HEK293T (cell line): ENCODE measurements around the gene ASB18.

ENCODE experiments used
- ARNT ChIP-seq: fragments of 450-650 bp; IDR thresholded peaks from 2 replicates; pipeline ENCODE4 v1.6.1; 2017; ENCODE audit warnings: mild to moderate bottlenecking
- BHLHE40 ChIP-seq: fragments of 450-650 bp; IDR thresholded peaks from 2 replicates; pipeline ENCODE4 v1.6.1; 2016; ENCODE audit warnings: mild to moderate bottlenecking, moderate library complexity, borderline replicate concordance
- ELF4 ChIP-seq: fragments of 450-650 bp; IDR thresholded peaks from 2 replicates; pipeline ENCODE4 v1.6.1; 2017; ENCODE audit warnings: antibody characterized with exemption
- FOXA1 ChIP-seq: fragments of 450-650 bp; IDR thresholded peaks from 2 replicates; pipeline ENCODE4 v1.6.1; 2016; ENCODE audit warnings: mild to moderate bottlenecking
- FOXK2 ChIP-seq: fragments of 450-650 bp; IDR thresholded peaks from 2 replicates; pipeline ENCODE4 v1.6.1; 2016; ENCODE audit warnings: mild to moderate bottlenecking
- FOXM1 ChIP-seq: fragments of 450-650 bp; IDR thresholded peaks from 2 replicates; pipeline ENCODE4 v1.6.1; 2017; ENCODE audit warnings: mild to moderate bottlenecking, borderline replicate concordance
- HDGF ChIP-seq: fragments of 450-650 bp; IDR thresholded peaks from 2 replicates; pipeline ENCODE4 v1.6.1; 2017; ENCODE audit warnings: antibody characterized with exemption, borderline replicate concordance
- LEF1 ChIP-seq: fragments of 450-650 bp; IDR thresholded peaks from 2 replicates; pipeline ENCODE4 v1.6.1; 2017; ENCODE audit warnings: mild to moderate bottlenecking, borderline replicate concordance
- NFRKB ChIP-seq: fragments of 450-650 bp; IDR thresholded peaks from 2 replicates; pipeline ENCODE4 v1.6.1; 2016; ENCODE audit warnings: mild to moderate bottlenecking, moderate library complexity
- SP1 ChIP-seq: fragments of 450-650 bp; IDR thresholded peaks from 2 replicates; pipeline ENCODE4 v1.6.1; 2017
- SUZ12 ChIP-seq: fragments of 450-650 bp; IDR thresholded peaks from 2 replicates; pipeline ENCODE4 v1.6.1; 2016; ENCODE audit warnings: mild to moderate bottlenecking
- ZNF384 ChIP-seq: fragments of 450-650 bp; IDR thresholded peaks from 2 replicates; pipeline ENCODE4 v1.6.1; 2016

DNA sequence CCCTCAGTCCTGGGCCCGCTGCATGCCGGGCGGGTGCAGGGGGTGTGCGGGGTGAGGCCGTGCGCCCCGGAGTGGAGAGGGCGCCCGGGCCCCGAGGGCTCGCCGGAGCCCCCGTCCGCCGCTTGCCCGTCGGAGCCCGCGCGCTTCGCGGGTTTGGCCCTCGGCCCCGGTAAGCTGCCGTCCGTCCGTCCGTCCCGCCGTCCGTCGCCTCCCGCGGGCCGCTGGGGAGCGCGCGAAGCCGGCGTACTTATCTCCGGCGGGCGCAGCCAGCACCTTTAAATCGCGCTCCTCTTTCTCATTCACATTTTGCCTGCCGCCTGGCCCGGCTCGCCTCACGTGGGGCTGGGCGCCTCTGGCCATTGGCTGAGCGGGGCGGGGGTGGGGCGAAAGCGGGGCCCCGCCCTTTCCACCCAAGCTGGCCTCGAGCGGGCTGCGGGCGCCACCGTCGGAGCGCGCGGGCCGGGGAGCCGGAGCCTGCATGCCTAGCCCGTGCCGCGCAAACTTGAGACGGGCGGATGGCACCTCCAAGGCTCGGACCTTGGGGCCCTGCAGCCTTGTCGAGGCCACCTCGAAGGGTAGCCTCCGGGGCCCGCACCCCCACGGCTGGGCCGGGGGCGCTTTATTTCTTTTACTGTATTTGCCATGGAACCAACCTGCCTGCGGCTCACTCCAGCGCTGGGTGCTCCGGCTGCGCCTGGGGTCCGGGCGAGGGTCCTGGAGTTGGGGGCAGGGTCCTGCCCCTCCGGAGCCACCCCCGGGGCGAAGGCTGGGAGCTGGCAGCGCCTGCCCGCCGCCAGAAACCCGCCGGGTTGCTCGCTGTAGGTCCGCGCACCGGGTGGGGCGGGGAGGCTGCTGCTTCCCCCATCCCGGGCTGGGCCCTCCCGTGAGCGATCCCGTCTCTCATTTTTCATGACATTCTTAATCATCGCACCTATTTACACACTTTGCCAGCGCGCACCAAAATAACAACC is 95.8 kb downstream of the ASB18 start, which contains the start of gene GBX2:
- TF ChIP-seq HDGF = no peak
- TF ChIP-seq FOXM1 = no peak
- TF ChIP-seq ELF4 = no peak
- no peak for TF ChIP-seq ZNF384
- no peak for TF ChIP-seq ARNT
- no peak for TF ChIP-seq BHLHE40
- TF ChIP-seq SP1 = no peak
- no peak for TF ChIP-seq FOXK2
- no peak for TF ChIP-seq FOXA1
- TF ChIP-seq NFRKB = no peak
- no peak for TF ChIP-seq LEF1
- no peak for TF ChIP-seq SUZ12
